WTC11 (cell line): Measurements from ENCODE around the gene SLC16A13. TPM values are rescaled to one million over a fixed set of nuclear protein-coding genes. Genes with fewer than 3 reads are reported as not detected.
"Not testable (repeated sequence)": the region's sequence is repeated elsewhere in the genome, so short reads cannot be mapped to it uniquely, and the experiment has no call there.

Experiments
- ATAC-seq: fragments of 200-7000 bp; cut with Tn5 transposase; 2 replicates; pipeline ENCODE4 v1.10.0; 2021; ENCODE audit warnings: mild to moderate bottlenecking, moderate library complexity
- CTCF ChIA-PET: fragments of 300-600 bp; sonication (Branson Sonifier 250); formaldehyde crosslinking; loops from one replicate; lab custom pipeline; 2021; ENCODE audit warnings: antibody characterized with exemption; lab: Charles Lee
- POLR2A ChIA-PET: fragments of 350-600 bp; sonication (Branson Sonifier 250); formaldehyde crosslinking; loops from one replicate; lab custom pipeline; 2021; ENCODE audit warnings: antibody characterized with exemption; lab: Charles Lee
- DNase-seq: peaks from one replicate; pipeline ENCODE4 v3.0.0; 2021; ENCODE audit warnings: low spot score
- H3K27ac Mint-ChIP-seq: 2 replicates; pipeline ENCODE4 v1.8.0; 2021; ENCODE audit warnings: mixed read lengths
- H3K27me3 Mint-ChIP-seq: 2 replicates; pipeline ENCODE4 v1.8.0; 2021; ENCODE audit warnings: low read depth, mild to moderate bottlenecking, moderate library complexity, mixed read lengths
- H3K36me3 Mint-ChIP-seq: 2 replicates; pipeline ENCODE4 v1.8.0; 2021; ENCODE audit warnings: mixed read lengths
- H3K4me1 Mint-ChIP-seq: 2 replicates; pipeline ENCODE4 v1.8.0; 2022; ENCODE audit warnings: mixed read lengths
- H3K4me3 Mint-ChIP-seq: 2 replicates; pipeline ENCODE4 v1.8.0; 2021; ENCODE audit warnings: mild to moderate bottlenecking, moderate library complexity, mixed read lengths
- H3K9me3 Mint-ChIP-seq: 2 replicates; pipeline ENCODE4 v1.8.0; 2021; ENCODE audit warnings: mixed read lengths
- CREB1 ChIP-seq: sonication (generic); formaldehyde crosslinking; IDR thresholded peaks from 2 replicates; pipeline ENCODE4 v1.8.0; 2023; ENCODE audit warnings: mild to moderate bottlenecking, missing genetic modification reagents
- CREM ChIP-seq: sonication (generic); formaldehyde crosslinking; IDR thresholded peaks from 2 replicates; pipeline ENCODE4 v1.8.1; 2022; ENCODE audit warnings: mild to moderate bottlenecking, missing genetic modification reagents, moderate library complexity
- ELF4 ChIP-seq: sonication (generic); formaldehyde crosslinking; IDR thresholded peaks from 2 replicates; pipeline ENCODE4 v1.8.1; 2022; ENCODE audit warnings: low read depth, mild to moderate bottlenecking, moderate library complexity, missing genetic modification reagents
- ESRRA ChIP-seq: sonication (generic); formaldehyde crosslinking; IDR thresholded peaks from 2 replicates; pipeline ENCODE4 v1.8.1; 2022; ENCODE audit warnings: mild to moderate bottlenecking, missing genetic modification reagents, borderline replicate concordance
- FOXP1 ChIP-seq: sonication (generic); formaldehyde crosslinking; IDR thresholded peaks from 2 replicates; pipeline ENCODE4 v1.8.0; 2022; ENCODE audit warnings: missing genetic modification reagents, mild to moderate bottlenecking, moderate library complexity, borderline replicate concordance
- ZBTB21 ChIP-seq: sonication (generic); formaldehyde crosslinking; IDR thresholded peaks from 2 replicates; pipeline ENCODE4 v1.8.1; 2023; ENCODE audit warnings: mild to moderate bottlenecking, missing genetic modification reagents, borderline replicate concordance
- ZNF219 ChIP-seq: sonication (generic); formaldehyde crosslinking; IDR thresholded peaks from 2 replicates; pipeline ENCODE4 v1.8.0; 2023; ENCODE audit warnings: missing genetic modification reagents, mild to moderate bottlenecking, borderline replicate concordance
- total RNA-seq: library from RNA; stranded (reverse); gene quantifications from 3 replicates; pipeline ENCODE4 v1.2.3, GENCODE V29; 2021
- TF ChIP-seq, protein P1 (sequence below): sonication (generic); formaldehyde crosslinking; IDR thresholded peaks from 2 replicates; pipeline ENCODE4 v1.8.1; 2023; ENCODE audit warnings: mild to moderate bottlenecking, missing genetic modification reagents, moderate library complexity
- TF ChIP-seq, protein P2 (sequence below): sonication (generic); formaldehyde crosslinking; IDR thresholded peaks from 2 replicates; pipeline ENCODE4 v1.8.0; 2022; ENCODE audit warnings: mild to moderate bottlenecking, missing genetic modification reagents
- TF ChIP-seq, protein P3 (sequence below): sonication (generic); formaldehyde crosslinking; IDR thresholded peaks from 2 replicates; pipeline ENCODE4 v1.8.1; 2023; ENCODE audit warnings: mild to moderate bottlenecking, missing genetic modification reagents
- TF ChIP-seq, protein P4 (sequence below): sonication (generic); formaldehyde crosslinking; IDR thresholded peaks from 2 replicates; pipeline ENCODE4 v1.8.0; 2023; ENCODE audit warnings: missing genetic modification reagents, mild to moderate bottlenecking, borderline replicate concordance
- TF ChIP-seq, protein P5 (sequence below): sonication (generic); formaldehyde crosslinking; IDR thresholded peaks from 2 replicates; pipeline ENCODE4 v1.8.0; 2022; ENCODE audit warnings: mild to moderate bottlenecking, missing genetic modification reagents
- TF ChIP-seq, protein P6 (sequence below): sonication (generic); formaldehyde crosslinking; IDR thresholded peaks from 2 replicates; pipeline ENCODE4 v1.8.1; 2022; ENCODE audit warnings: low read depth, missing genetic modification reagents, borderline replicate concordance
- TF ChIP-seq, protein P7 (sequence below): sonication (generic); formaldehyde crosslinking; conservative IDR thresholded peaks from 2 replicates; pipeline ENCODE4 v1.8.1; 2022; ENCODE audit warnings: mild to moderate bottlenecking, missing genetic modification reagents

SLC16A13 gene
- total RNA-seq, 1 experiment from 2014 or later, result 5.2 TPM

DNA sequence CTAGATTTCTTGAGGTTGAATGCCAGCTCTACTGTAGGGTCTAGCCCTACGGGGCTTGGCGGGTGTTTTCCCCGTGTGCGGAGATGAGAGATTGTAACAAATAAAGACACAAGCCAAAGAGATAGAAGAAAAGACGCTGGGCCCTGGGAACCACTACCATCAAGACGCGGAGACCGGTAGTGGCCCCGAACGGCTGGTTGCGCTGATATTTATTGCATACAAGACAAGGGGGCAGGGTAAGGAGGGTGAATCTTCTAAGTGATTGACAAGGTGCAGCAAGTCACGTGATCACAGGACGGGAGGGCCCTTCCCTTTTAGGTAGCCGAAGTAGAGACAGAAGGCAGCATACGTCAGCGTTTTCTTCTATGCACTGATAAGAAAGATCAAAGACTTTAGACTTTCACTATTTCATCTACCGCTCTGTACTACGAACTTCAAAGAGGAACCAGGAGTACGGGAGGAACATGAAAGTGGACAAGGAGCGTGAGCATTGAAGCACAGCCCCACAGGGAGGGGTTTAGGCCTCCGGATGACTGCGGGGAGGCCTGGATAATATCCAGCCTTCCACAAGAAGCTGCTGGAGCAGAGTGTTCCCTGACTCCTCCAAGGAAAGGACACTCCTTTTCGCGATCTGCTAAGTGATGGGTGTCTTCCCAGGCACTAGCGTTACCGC is 11.0 kb downstream of the SLC16A13 start:
- DNase-seq, H3K36me3 Mint-ChIP-seq, ATAC-seq: not testable (repeated sequence)
- peaks cover 51% of the 10 kb centered on the region for H3K27me3 Mint-ChIP-seq
- TF ChIP-seq, protein P1, sequence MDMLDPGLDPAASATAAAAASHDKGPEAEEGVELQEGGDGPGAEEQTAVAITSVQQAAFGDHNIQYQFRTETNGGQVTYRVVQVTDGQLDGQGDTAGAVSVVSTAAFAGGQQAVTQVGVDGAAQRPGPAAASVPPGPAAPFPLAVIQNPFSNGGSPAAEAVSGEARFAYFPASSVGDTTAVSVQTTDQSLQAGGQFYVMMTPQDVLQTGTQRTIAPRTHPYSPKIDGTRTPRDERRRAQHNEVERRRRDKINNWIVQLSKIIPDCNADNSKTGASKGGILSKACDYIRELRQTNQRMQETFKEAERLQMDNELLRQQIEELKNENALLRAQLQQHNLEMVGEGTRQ, result peak; percentile 88
- TF ChIP-seq, protein P2, sequence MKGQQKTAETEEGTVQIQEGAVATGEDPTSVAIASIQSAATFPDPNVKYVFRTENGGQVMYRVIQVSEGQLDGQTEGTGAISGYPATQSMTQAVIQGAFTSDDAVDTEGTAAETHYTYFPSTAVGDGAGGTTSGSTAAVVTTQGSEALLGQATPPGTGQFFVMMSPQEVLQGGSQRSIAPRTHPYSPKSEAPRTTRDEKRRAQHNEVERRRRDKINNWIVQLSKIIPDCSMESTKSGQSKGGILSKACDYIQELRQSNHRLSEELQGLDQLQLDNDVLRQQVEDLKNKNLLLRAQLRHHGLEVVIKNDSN, result peak; percentile 86
- TF ChIP-seq, all 79 proteins: peak for 2; not testable (repeated sequence) for 77
- H3K27ac Mint-ChIP-seq, H3K9me3 Mint-ChIP-seq, H3K4me1 Mint-ChIP-seq: not testable (repeated sequence)
- POLR2A ChIA-PET, result interaction anchor here (0.7 kb wide), 1 partner anchor 131 kb away, joined by 3 read pairs; no protein-coding TSS in a partner anchor
- CTCF ChIA-PET, result interaction anchor here (1.0 to 3.9 kb wide), 29 partner anchors 11 to 537 kb away, joined by 3 to 104 read pairs (median 6); partner anchors contain the start of genes ACADVL, ASGR2, BCL6B and DLG4
- H3K4me3 Mint-ChIP-seq, result peak overlapping the region; percentile 80

DNA sequence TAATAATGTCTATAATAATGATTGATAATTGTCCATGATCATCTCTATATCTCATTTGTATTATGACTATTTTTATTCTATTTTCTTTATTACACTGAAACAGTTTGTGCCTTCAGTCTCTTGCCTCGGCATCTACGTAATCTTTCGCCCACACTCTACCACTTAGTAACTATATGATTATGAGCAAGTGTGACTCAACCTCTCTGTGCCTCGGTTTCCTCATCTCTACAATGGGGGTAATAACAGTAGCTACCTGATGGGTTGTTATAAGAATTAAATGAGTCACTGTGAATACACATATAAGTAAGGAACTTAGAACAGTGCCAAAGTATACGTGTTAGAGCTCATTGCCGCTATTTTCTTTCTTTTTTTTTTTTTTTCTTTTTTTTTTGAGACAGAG is 11.8 kb downstream of the SLC16A13 start:
- Mint-ChIP-seq H3K36me3 (no peaks in the 10 kb centered on the region), H3K4me1 (peaks cover 9% of the 10 kb centered on the region), H3K27me3 (peaks cover 48% of the 10 kb centered on the region), H3K27ac (no peak overlapping the region), H3K4me3 (peak overlapping the region; percentile 20; the same call in 1 of the 2 replicates), H3K9me3 (no peaks in the 10 kb centered on the region)
- no peak for TF ChIP-seq ESRRA (CRISPR knock-in tag)
- TF ChIP-seq FOXP1, result no peak
- TF ChIP-seq, protein P3, sequence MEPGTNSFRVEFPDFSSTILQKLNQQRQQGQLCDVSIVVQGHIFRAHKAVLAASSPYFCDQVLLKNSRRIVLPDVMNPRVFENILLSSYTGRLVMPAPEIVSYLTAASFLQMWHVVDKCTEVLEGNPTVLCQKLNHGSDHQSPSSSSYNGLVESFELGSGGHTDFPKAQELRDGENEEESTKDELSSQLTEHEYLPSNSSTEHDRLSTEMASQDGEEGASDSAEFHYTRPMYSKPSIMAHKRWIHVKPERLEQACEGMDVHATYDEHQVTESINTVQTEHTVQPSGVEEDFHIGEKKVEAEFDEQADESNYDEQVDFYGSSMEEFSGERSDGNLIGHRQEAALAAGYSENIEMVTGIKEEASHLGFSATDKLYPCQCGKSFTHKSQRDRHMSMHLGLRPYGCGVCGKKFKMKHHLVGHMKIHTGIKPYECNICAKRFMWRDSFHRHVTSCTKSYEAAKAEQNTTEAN (CRISPR knock-in tag), result no peak
- TF ChIP-seq, protein P4, sequence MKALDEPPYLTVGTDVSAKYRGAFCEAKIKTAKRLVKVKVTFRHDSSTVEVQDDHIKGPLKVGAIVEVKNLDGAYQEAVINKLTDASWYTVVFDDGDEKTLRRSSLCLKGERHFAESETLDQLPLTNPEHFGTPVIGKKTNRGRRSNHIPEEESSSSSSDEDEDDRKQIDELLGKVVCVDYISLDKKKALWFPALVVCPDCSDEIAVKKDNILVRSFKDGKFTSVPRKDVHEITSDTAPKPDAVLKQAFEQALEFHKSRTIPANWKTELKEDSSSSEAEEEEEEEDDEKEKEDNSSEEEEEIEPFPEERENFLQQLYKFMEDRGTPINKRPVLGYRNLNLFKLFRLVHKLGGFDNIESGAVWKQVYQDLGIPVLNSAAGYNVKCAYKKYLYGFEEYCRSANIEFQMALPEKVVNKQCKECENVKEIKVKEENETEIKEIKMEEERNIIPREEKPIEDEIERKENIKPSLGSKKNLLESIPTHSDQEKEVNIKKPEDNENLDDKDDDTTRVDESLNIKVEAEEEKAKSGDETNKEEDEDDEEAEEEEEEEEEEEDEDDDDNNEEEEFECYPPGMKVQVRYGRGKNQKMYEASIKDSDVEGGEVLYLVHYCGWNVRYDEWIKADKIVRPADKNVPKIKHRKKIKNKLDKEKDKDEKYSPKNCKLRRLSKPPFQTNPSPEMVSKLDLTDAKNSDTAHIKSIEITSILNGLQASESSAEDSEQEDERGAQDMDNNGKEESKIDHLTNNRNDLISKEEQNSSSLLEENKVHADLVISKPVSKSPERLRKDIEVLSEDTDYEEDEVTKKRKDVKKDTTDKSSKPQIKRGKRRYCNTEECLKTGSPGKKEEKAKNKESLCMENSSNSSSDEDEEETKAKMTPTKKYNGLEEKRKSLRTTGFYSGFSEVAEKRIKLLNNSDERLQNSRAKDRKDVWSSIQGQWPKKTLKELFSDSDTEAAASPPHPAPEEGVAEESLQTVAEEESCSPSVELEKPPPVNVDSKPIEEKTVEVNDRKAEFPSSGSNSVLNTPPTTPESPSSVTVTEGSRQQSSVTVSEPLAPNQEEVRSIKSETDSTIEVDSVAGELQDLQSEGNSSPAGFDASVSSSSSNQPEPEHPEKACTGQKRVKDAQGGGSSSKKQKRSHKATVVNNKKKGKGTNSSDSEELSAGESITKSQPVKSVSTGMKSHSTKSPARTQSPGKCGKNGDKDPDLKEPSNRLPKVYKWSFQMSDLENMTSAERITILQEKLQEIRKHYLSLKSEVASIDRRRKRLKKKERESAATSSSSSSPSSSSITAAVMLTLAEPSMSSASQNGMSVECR, result no peak
- no peak for TF ChIP-seq ZNF219 (CRISPR knock-in tag)
- no peak for TF ChIP-seq CREM (CRISPR knock-in tag)
- TF ChIP-seq, protein P5, sequence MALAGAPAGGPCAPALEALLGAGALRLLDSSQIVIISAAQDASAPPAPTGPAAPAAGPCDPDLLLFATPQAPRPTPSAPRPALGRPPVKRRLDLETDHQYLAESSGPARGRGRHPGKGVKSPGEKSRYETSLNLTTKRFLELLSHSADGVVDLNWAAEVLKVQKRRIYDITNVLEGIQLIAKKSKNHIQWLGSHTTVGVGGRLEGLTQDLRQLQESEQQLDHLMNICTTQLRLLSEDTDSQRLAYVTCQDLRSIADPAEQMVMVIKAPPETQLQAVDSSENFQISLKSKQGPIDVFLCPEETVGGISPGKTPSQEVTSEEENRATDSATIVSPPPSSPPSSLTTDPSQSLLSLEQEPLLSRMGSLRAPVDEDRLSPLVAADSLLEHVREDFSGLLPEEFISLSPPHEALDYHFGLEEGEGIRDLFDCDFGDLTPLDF, result no peak
- no peak for TF ChIP-seq ELF4 (CRISPR knock-in tag)
- TF ChIP-seq, protein P6, sequence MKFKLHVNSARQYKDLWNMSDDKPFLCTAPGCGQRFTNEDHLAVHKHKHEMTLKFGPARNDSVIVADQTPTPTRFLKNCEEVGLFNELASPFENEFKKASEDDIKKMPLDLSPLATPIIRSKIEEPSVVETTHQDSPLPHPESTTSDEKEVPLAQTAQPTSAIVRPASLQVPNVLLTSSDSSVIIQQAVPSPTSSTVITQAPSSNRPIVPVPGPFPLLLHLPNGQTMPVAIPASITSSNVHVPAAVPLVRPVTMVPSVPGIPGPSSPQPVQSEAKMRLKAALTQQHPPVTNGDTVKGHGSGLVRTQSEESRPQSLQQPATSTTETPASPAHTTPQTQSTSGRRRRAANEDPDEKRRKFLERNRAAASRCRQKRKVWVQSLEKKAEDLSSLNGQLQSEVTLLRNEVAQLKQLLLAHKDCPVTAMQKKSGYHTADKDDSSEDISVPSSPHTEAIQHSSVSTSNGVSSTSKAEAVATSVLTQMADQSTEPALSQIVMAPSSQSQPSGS (CRISPR knock-in tag), result no peak
- no peak for TF ChIP-seq CREB1
- TF ChIP-seq, protein P7, sequence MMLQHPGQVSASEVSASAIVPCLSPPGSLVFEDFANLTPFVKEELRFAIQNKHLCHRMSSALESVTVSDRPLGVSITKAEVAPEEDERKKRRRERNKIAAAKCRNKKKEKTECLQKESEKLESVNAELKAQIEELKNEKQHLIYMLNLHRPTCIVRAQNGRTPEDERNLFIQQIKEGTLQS (CRISPR knock-in tag), result no peak
- no peak for TF ChIP-seq ZBTB21 (CRISPR knock-in tag)
- TF ChIP-seq, protein P1, result no peak
- DNase-seq (no peak), ATAC-seq (no peak)
- POLR2A ChIA-PET, result interaction anchor here (0.7 kb wide), 1 partner anchor 11 kb away, joined by 3 read pairs; no protein-coding TSS in a partner anchor
- CTCF ChIA-PET, result interaction anchor here (0.7 to 1.1 kb wide), 3 partner anchors 58 to 600 kb away, joined by 3 to 9 read pairs (median 3); no protein-coding TSS in a partner anchor
